GM18858 (cell line): ENCODE results near the gene FXYD4.

Experiments
- ATAC-seq: cut with Tn5 transposase; IDR thresholded peaks from one replicate; pipeline ENCODE4 v1.9.1; 2021; ENCODE audit not compliant: unreplicated experiment

Gene FXYD4

GRCh38 chr10:43394868-43395267 lies 23.4 kb downstream of the FXYD4 start:
- ATAC-seq, result no peak

GRCh38 chr10:43395571-43396060 lies 24.2 kb downstream of the FXYD4 start:
- no peak for ATAC-seq

GRCh38 chr10:43396061-43396927 lies 24.9 kb downstream of the FXYD4 start:
- ATAC-seq, result peak; percentile 21

- ATAC-seq, result peak; percentile 80
Measured at GRCh38 chr10:43396928-43397624, 25.6 kb downstream of the FXYD4 start.

GRCh38 chr10:43398939-43399319 lies 27.5 kb downstream of the FXYD4 start:
- ATAC-seq, result no peak

GRCh38 chr10:43399320-43400310 lies 28.2 kb downstream of the FXYD4 start:
- no peak for ATAC-seq

GRCh38 chr10:43401627-43402026 lies 30.2 kb downstream of the FXYD4 start:
- ATAC-seq, result no peak

- no peak for ATAC-seq
Measured at GRCh38 chr10:43402176-43402575, 30.7 kb downstream of the FXYD4 start.

GRCh38 chr10:43402880-43403452 lies 31.5 kb downstream of the FXYD4 start:
- ATAC-seq, result no peak

GRCh38 chr10:43403911-43404703 lies 32.7 kb downstream of the FXYD4 start:
- no peak for ATAC-seq

- no peak for ATAC-seq
Measured at GRCh38 chr10:43404704-43405084, 33.3 kb downstream of the FXYD4 start.

- no peak for ATAC-seq
Measured at GRCh38 chr10:43407148-43407575, 35.7 kb downstream of the FXYD4 start.

GRCh38 chr10:43407576-43408330 lies 36.3 kb downstream of the FXYD4 start:
- ATAC-seq, result peak; percentile 30

- no peak for ATAC-seq
Measured at GRCh38 chr10:43408331-43408709, 36.9 kb downstream of the FXYD4 start.

- ATAC-seq, result peak; percentile 57
Measured at GRCh38 chr10:43408710-43409384, 37.4 kb downstream of the FXYD4 start, which contains the start of gene HNRNPF. TSS of gene HNRNPF (minus strand) at chr10:43409186. CDS start at chr10:43387884, 21,302 bp downstream.

GRCh38 chr10:43409385-43410109 lies 38.1 kb downstream of the FXYD4 start:
- no peak for ATAC-seq

GRCh38 chr10:43410345-43410744 lies 38.9 kb downstream of the FXYD4 start:
- no peak for ATAC-seq

- ATAC-seq, result no peak
Measured at GRCh38 chr10:43411536-43411935, 40.1 kb downstream of the FXYD4 start.
